NCI-H1694 (cell line): ENCODE data around the gene WASHC3.
"Not testable (repeated sequence)": the region's sequence is repeated elsewhere in the genome, so short reads cannot be mapped to it uniquely, and the experiment has no call there.

Experiments
- DNase-seq: peaks from one replicate; lab custom pipeline; 2025; lab: John Stamatoyannopoulos, UW

Gene WASHC3

GRCh38 chr12:102050660-102051430 is 10.9 kb downstream of the WASHC3 start:
- DNase-seq: no peak

GRCh38 chr12:102043928-102044327 is 17.9 kb downstream of the WASHC3 start:
- DNase-seq: no peak

GRCh38 chr12:102033991-102034745 is 27.6 kb downstream of the WASHC3 start:
- DNase-seq: no peak

GRCh38 chr12:102031852-102032251 is 29.9 kb downstream of the WASHC3 start:
- DNase-seq: no peak

GRCh38 chr12:102029141-102029540 is 32.6 kb downstream of the WASHC3 start:
- DNase-seq: no peak

GRCh38 chr12:102026728-102027127 is 35.1 kb downstream of the WASHC3 start:
- DNase-seq: no peak

- DNase-seq: no peak
These were observed 37.0 kb downstream of the WASHC3 start for GRCh38 chr12:102024765-102025164.

- DNase-seq: no peak
These were observed 38.4 kb downstream of the WASHC3 start for GRCh38 chr12:102023343-102023930.

GRCh38 chr12:102022286-102022685 is 39.5 kb downstream of the WASHC3 start:
- no peak for DNase-seq

- no peak for DNase-seq
These were observed 40.1 kb downstream of the WASHC3 start for GRCh38 chr12:102021540-102022246.

- not testable (repeated sequence) for DNase-seq
These were observed 43.2 kb downstream of the WASHC3 start for GRCh38 chr12:102018607-102019006.

- DNase-seq: no peak
These were observed 45.3 kb downstream of the WASHC3 start for GRCh38 chr12:102016472-102016871.

- no peak for DNase-seq
These were observed 51.4 kb downstream of the WASHC3 start for GRCh38 chr12:102010265-102010994.

GRCh38 chr12:102009796-102010195 is 52.0 kb downstream of the WASHC3 start:
- DNase-seq: no peak

GRCh38 chr12:102008615-102009126 is 53.1 kb downstream of the WASHC3 start:
- DNase-seq: no peak

- DNase-seq: no peak
These were observed 56.5 kb downstream of the WASHC3 start for GRCh38 chr12:102005256-102005655.

GRCh38 chr12:101997102-101997501 is 64.7 kb downstream of the WASHC3 start:
- DNase-seq: no peak

GRCh38 chr12:101995684-101996083 is 66.1 kb downstream of the WASHC3 start:
- no peak for DNase-seq

- no peak for DNase-seq
These were observed 69.7 kb downstream of the WASHC3 start for GRCh38 chr12:101992091-101992490.

GRCh38 chr12:101982307-101982706 is 79.5 kb downstream of the WASHC3 start:
- no peak for DNase-seq

- no peak for DNase-seq
These were observed 79.9 kb downstream of the WASHC3 start for GRCh38 chr12:101981868-101982267.
